Cardiac muscle cell (in vitro differentiated cells and primary cell): ENCODE measurements around the gene CLEC14A. TPM values are rescaled to one million over a fixed set of nuclear protein-coding genes. Genes with fewer than 3 reads are reported as not detected.
A peak's percentile ranks its signal among the peaks of the same experiment; 100 is the strongest.

Source experiments
- DNase-seq, 2 donors: peaks; one replicate each; pipeline versions ENCODE4 v3.0.0 to v3.0.0-alpha.2; 2010 to 2017; ENCODE audit warnings: low read depth in 1 of 2, low spot score in 1 of 2
- H3K27ac ChIP-seq: fragments of 200-600 bp; sonication (generic); 2 replicates; pipeline ENCODE4 v1.5.1; 2016
- H3K27me3 ChIP-seq: fragments of 200-600 bp; sonication (generic); 2 replicates; pipeline ENCODE4 v1.6.0; 2016; ENCODE audit warnings: control low read depth
- H3K36me3 ChIP-seq: fragments of 200-600 bp; sonication (generic); 2 replicates; pipeline ENCODE4 v1.5.1; 2016; ENCODE audit warnings: control low read depth
- H3K4me1 ChIP-seq: fragments of 200-600 bp; sonication (generic); 2 replicates; pipeline ENCODE4 v1.8.1; 2017; ENCODE audit warnings: low read depth, mild to moderate bottlenecking, mixed run types
- H3K4me3 ChIP-seq: fragments of 200-600 bp; sonication (generic); 2 replicates; pipeline ENCODE4 v1.5.1; 2016; ENCODE audit warnings: mild to moderate bottlenecking
- H3K9me3 ChIP-seq: fragments of 200-600 bp; sonication (generic); 2 replicates; pipeline ENCODE4 v1.5.1; 2017; ENCODE audit warnings: low read depth, mild to moderate bottlenecking, control low read depth
- polyA plus RNA-seq: library from polyadenylated mRNA; unstranded; fragments of >200 nt; fragmentation: Nextera tagmentation; extraction: Ambion mirVana; gene quantifications from 2 replicates; pipeline ENCODE4 v1.2.1, GENCODE V29; 2016
- total RNA-seq: library from RNA; depleted of rRNA; stranded (reverse); fragments of >200 nt; gene quantifications from 2 replicates; pipeline ENCODE4 v1.2.3, GENCODE V29; 2016
- TF ChIP-seq, protein P1 (sequence below): IDR thresholded peaks from 2 replicates; pipeline ENCODE4 v1.5.1; 2012; ENCODE audit warnings: low read depth, mild to moderate bottlenecking, low read length

Gene CLEC14A
- total and polyA plus RNA-seq, 2 experiments from 2014 or later, result 0.42 TPM; not detected in 1

DNA sequence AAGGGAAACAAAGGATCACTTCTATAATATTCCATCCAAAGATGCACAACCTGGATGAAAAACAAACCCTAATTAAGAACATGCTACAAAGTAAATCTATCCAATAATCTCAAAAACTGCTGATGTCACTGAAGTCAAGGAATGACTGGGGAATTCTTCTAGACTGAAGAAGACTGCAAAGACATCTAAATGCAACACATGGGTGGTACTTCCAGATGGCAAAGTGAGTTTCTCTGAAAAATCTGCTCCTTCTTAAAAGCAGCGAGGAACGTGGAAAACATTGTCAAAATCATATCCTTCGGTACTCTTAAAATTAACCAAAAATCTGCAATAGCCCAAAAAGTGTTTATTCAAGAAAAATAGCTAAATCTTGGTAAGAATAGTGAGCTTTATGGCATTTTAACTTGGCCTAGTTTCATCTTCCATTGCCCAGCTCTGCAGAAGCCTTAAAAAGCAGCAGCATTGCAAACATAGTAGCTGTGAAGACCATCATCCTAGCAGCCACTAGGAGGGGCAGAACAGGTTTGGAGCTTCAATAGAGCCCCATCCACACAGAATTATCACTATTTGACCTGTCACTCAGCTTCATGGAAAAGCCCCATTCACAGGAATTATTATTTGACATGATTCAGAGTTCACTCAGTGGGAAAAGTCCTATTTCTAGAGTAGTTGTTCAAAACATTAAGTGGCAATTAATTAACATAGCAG, 7.4 kb downstream of the CLEC14A start:
- Histone ChIP-seq H3K9me3 (no peaks in the 10 kb centered on the region), H3K27ac (no peak overlapping the region), H3K36me3 (no peaks in the 10 kb centered on the region), H3K27me3 (peaks cover 13% of the 10 kb centered on the region), H3K4me1 (no peaks in the 10 kb centered on the region), H3K4me3 (no peak overlapping the region)
- TF ChIP-seq, protein P1, sequence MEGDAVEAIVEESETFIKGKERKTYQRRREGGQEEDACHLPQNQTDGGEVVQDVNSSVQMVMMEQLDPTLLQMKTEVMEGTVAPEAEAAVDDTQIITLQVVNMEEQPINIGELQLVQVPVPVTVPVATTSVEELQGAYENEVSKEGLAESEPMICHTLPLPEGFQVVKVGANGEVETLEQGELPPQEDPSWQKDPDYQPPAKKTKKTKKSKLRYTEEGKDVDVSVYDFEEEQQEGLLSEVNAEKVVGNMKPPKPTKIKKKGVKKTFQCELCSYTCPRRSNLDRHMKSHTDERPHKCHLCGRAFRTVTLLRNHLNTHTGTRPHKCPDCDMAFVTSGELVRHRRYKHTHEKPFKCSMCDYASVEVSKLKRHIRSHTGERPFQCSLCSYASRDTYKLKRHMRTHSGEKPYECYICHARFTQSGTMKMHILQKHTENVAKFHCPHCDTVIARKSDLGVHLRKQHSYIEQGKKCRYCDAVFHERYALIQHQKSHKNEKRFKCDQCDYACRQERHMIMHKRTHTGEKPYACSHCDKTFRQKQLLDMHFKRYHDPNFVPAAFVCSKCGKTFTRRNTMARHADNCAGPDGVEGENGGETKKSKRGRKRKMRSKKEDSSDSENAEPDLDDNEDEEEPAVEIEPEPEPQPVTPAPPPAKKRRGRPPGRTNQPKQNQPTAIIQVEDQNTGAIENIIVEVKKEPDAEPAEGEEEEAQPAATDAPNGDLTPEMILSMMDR, result peak; percentile 41
- DNase-seq, result peak in 1 of 2 donors; percentile 3

DNA sequence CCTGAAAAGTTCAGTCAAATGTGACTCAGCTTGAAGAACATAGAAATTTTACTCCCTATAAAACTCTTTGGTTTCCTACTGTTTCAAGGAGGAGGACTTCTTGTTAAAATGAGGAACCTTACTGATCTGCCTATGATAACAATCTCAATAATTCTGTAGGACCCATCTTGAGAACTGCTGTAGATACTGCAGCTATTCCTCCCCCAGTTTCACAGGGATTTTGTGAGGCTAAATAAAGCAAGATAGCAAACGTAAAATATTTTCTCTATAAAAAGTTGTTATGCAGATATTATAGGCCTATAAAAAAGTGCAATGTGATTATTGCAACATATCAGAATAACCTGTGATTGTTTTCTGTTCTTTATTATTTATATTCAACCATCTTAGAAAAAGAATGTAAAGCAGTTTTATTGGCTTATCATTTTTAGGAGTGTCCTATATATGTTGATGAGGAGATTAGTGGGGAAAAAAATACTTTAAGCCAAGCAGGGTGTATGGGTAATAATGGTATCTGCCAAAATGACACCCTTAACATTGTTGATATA, 12.1 kb downstream of the CLEC14A start:
- no peak for DNase-seq
- no peaks in the 10 kb centered on the region for H3K36me3 ChIP-seq
- H3K27me3 ChIP-seq, result no peaks in the 10 kb centered on the region
- no peaks in the 10 kb centered on the region for H3K4me1 ChIP-seq
- H3K4me3 ChIP-seq, result no peak overlapping the region
- TF ChIP-seq, protein P1, result no peak
- H3K9me3 ChIP-seq, result no peaks in the 10 kb centered on the region
- H3K27ac ChIP-seq, result no peak overlapping the region

DNA sequence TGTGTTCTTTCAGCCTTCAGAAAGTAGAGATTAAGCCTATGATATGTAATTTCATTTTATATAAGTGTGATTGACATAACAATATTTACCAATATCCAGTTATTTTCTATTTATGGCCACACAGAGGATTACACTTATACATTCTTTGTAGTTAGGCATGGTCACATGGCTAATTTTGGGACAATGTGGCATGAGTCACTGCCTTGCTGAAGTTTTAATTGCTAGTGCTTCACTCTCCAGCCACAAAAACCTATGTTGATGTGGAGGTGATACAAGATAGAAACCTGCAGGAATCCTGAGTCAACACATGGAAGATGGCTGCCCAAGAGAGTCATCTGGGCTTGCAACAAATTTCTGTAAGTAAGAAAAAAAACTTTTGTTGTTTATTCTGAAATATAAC, 17.0 kb downstream of the CLEC14A start:
- TF ChIP-seq, protein P1, result no peak
- no peaks in the 10 kb centered on the region for H3K4me1 ChIP-seq
- no peaks in the 10 kb centered on the region for H3K36me3 ChIP-seq
- DNase-seq, result no peak
- no peaks in the 10 kb centered on the region for H3K9me3 ChIP-seq
- H3K27ac ChIP-seq, result no peak overlapping the region
- H3K4me3 ChIP-seq, result no peak overlapping the region
- no peaks in the 10 kb centered on the region for H3K27me3 ChIP-seq

DNA sequence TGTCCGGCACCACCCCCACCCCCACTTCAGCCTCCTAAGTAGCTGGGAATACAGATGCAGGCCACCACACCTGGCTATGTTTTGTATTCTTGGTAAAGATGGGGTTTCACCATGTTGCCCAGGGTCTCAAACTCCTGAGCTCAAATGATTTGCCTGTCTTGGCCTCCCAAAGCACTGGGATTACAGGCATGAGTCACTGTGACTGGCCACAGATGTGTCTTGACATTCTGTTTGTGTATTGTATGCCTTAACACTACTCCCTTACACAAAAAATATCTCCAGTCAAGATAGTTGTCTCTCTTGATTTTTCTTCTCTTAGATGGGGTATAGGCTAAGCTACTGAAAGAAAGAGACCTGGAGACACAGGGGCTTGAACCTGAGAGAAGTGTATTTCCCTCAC, 17.6 kb downstream of the CLEC14A start:
- Histone ChIP-seq H3K4me1 (no peaks in the 10 kb centered on the region), H3K36me3 (no peaks in the 10 kb centered on the region), H3K9me3 (no peaks in the 10 kb centered on the region), H3K27me3 (no peaks in the 10 kb centered on the region), H3K4me3 (no peak overlapping the region), H3K27ac (no peak overlapping the region)
- TF ChIP-seq, protein P1, result no peak
- no peak for DNase-seq

DNA sequence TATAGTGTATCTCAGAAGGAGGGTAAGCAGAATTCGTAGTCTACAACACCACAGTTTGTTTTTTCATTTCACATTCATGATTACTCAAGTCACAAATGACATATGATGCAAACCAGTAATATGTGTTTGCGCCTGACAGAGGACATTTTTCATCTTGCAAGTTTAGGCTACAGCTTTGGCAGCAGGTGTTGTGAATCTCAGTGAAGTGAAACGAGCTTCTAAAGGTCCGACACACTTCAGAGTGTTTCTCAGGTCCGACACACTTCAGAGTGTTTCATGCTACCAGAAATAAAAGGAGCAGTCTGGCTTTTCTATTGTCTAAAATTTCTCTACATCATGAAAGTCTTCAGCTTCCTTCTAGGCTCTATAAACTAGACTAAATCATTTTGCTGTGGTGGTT, 22.7 kb downstream of the CLEC14A start:
- TF ChIP-seq, protein P1, result no peak
- no peaks in the 10 kb centered on the region for H3K4me1 ChIP-seq
- H3K27ac ChIP-seq, result no peak overlapping the region
- no peaks in the 10 kb centered on the region for H3K9me3 ChIP-seq
- H3K36me3 ChIP-seq, result no peaks in the 10 kb centered on the region
- H3K4me3 ChIP-seq, result no peak overlapping the region
- no peaks in the 10 kb centered on the region for H3K27me3 ChIP-seq
- no peak for DNase-seq
